ENCODE data around the gene ARFGAP1. TPM values are rescaled to one million over a fixed set of nuclear protein-coding genes. Genes with fewer than 3 reads are reported as not detected.

Gene ARFGAP1
- total RNA-seq, 4 donors from 2014 or later: 34.4 to 306 (median 99.3) TPM

DNA sequence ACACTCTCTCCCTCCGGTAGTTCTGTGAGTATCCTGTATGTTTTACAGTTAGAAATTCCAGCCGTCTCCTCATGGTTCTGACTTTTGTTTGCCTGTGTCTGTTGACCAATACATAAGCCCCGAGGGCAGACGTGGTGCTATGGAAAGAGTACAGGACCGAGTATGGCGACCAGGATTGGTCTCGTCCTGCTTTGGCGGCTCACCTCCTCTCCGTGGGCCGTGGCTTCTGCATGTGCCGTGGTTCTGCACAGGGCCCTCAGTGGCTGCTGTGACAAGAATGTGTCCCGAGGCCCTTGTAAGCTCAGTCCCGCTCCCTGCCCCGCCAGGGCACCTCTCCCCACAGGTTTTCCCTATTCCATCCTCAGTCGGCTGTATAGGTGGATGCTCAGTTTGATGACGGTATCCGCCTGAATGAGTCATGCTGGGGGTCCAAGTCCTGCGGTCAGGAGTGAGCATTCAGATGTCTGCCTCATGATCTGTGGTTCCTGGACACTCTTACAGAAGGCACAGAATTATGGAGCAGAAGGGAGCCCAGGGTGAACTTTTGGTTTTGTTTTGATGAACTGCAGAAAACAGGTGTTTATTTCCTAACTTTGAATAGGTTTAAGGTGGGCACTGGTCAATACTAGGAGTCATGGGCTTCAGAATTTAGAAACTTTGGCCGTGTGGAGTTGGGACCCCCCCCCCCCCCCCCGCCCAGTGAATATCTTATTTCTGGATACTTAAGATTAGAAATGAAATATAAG is 1.2 kb downstream of the ARFGAP1 start:
- TF ChIP-seq POLR2A (IDR thresholded peaks at IDR 0.05) (no peak), CTCF (IDR thresholded peaks at IDR 0.05) (no peak)
- H3K36me3 ChIP-seq: no peaks in the 10 kb centered on the region
- no peak for DNase-seq
- H3K9me3 ChIP-seq: no peaks in the 10 kb centered on the region
- H3K27me3 ChIP-seq: no peaks in the 10 kb centered on the region
- peaks cover 7 to 17% of the 10 kb centered on the region in 2 donors for H3K4me1 ChIP-seq
- peak overlapping the region in 1 of 2 donors; percentile 44 for H3K27ac ChIP-seq
- H3K4me3 ChIP-seq: peak overlapping the region; percentile 67 to 89
- intact Hi-C loops (cut with DNase I; ENCODE audit: low total_unique reads): no loop called here

DNA sequence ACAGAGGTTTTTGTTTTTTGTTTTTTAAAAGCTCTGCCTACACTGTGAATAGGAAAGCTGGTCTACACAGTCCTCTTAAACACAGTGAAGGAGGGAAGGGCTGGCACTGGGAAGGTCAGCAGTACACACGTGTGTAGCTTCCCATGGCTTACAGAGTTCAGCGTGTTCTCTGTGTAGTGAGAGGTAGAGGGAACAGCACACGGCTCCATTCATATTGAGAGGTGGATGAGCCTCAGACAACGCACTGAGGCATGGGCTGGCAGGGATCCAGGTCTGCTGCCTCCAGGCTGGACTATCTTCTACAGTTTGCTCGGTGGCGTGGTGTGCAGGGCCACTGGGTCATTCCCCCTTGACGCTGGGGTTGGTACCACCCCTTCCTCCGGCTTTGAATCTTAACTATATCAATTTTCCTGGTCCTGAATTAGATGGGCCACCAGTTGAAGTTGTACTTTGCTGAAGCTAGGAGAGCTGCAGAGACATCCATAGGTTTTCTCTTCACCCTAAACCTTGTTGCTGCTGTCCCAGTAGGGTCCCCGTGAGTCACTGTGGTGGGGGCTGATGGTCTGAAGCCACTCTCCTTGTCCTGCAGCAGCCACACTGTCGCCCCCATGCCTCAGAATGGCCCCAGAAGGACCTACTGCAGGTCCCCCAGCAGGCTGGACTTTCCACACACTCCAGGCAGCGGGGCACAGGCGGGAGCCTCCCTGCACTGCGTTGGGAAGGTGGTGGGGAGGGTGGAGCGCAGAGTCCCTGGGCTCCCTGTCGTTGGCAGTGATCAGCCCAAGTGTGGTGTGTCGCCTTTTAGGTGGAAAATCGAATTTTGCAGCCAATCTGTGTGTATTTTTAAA is 2.0 kb downstream of the ARFGAP1 start:
- DNase-seq: no peak

DNA sequence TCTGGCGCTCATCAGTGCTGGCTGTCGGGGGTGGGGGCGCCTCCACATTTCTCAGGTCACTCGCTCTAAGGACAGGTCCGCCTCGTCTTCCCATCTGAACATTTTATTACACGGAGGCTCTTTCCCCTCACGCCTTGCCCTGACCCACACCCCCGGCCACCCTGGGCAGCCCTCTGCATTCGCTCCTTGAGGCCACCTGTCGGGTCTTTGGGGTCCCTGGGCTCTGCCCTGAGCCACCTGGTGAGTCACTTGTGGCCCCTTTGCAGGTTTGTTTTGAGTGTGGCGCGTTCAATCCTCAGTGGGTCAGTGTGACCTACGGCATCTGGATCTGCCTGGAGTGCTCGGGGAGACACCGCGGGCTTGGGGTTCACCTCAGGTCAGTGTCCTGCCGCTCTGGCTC is 3.2 kb downstream of the ARFGAP1 start:
- intact Hi-C loops (cut with DNase I; ENCODE audit: low total_unique reads): no loop called here
- Histone ChIP-seq H3K36me3 (no peaks in the 10 kb centered on the region), H3K27ac (no peak overlapping the region), H3K9me3 (no peaks in the 10 kb centered on the region), H3K27me3 (no peaks in the 10 kb centered on the region), H3K4me1 (peaks cover 7 to 17% of the 10 kb centered on the region in 2 donors), H3K4me3 (no peak overlapping the region)
- no peak for DNase-seq
- TF ChIP-seq POLR2A (IDR thresholded peaks at IDR 0.05): no peak

More for the DNA sequence above, 2.0 kb downstream of the ARFGAP1 start:
- TF ChIP-seq POLR2A (IDR thresholded peaks at IDR 0.05): no peak
- intact Hi-C loops (cut with DNase I; ENCODE audit: low total_unique reads): no loop called here
- no peaks in the 10 kb centered on the region for H3K36me3 ChIP-seq
- H3K4me1 ChIP-seq: peaks cover 7 to 17% of the 10 kb centered on the region in 2 donors
- H3K27me3 ChIP-seq: no peaks in the 10 kb centered on the region
- no peak overlapping the region for H3K27ac ChIP-seq
- H3K4me3 ChIP-seq: no peak overlapping the region
- no peaks in the 10 kb centered on the region for H3K9me3 ChIP-seq

- no peak for DNase-seq
- Histone ChIP-seq H3K27me3 (no peaks in the 10 kb centered on the region), H3K4me3 (no peak overlapping the region), H3K4me1 (peaks cover 7 to 17% of the 10 kb centered on the region in 2 donors), H3K9me3 (no peaks in the 10 kb centered on the region), H3K27ac (no peak overlapping the region), H3K36me3 (no peaks in the 10 kb centered on the region)
- no peak for TF ChIP-seq CTCF (IDR thresholded peaks at IDR 0.05)
- TF ChIP-seq POLR2A (IDR thresholded peaks at IDR 0.05): no peak
- intact Hi-C loops (cut with DNase I; ENCODE audit: low total_unique reads): no loop called here
Measured at GRCh38 chr20:63276956-63277355, 4.3 kb downstream of the ARFGAP1 start.

GRCh38 chr20:63277466-63278272 is 5.1 kb downstream of the ARFGAP1 start:
- Histone ChIP-seq H3K4me1 (peaks cover 7 to 17% of the 10 kb centered on the region in 2 donors), H3K36me3 (no peaks in the 10 kb centered on the region), H3K4me3 (no peak overlapping the region), H3K9me3 (no peaks in the 10 kb centered on the region), H3K27me3 (no peaks in the 10 kb centered on the region), H3K27ac (no peak overlapping the region)
- no peak for DNase-seq
- TF ChIP-seq POLR2A (IDR thresholded peaks at IDR 0.05) (no peak), CTCF (IDR thresholded peaks at IDR 0.05) (no peak)
- intact Hi-C loops (cut with DNase I; ENCODE audit: low total_unique reads): no loop called here

Data from uterus (tissue), 4 donors.